Nephron (organoid): ENCODE measurements around the gene CDC25C.

Experiments
- H3K27ac Mint-ChIP-seq, 3 experiments: 2 replicates each; pipeline ENCODE4 v1.8.0; 2020; ENCODE audit warnings: mixed read lengths in 3 of 3, mild to moderate bottlenecking in 2 of 3, moderate library complexity in 1 of 3
- H3K27me3 Mint-ChIP-seq: 2 replicates; pipeline ENCODE4 v1.8.0; 2021; ENCODE audit warnings: low read depth, mild to moderate bottlenecking, moderate library complexity, mixed read lengths
- H3K36me3 Mint-ChIP-seq: 2 replicates; pipeline ENCODE4 v1.8.0; 2020; ENCODE audit warnings: low read depth, mixed read lengths
- H3K4me1 Mint-ChIP-seq: 2 replicates; pipeline ENCODE4 v1.8.0; 2020; ENCODE audit warnings: mixed read lengths
- H3K4me3 Mint-ChIP-seq, 3 experiments: 2 replicates each; pipeline ENCODE4 v1.8.0; 2020; ENCODE audit warnings: mild to moderate bottlenecking in 3 of 3, mixed read lengths in 3 of 3, moderate library complexity in 2 of 3
- H3K9me3 Mint-ChIP-seq: 2 replicates; pipeline ENCODE4 v1.8.0; 2020; ENCODE audit warnings: mixed read lengths
- TF ChIP-seq, protein P1 (sequence below), 3 experiments: fragments of 200-600 bp; sonication (generic); IDR thresholded peaks; one replicate each; pipeline ENCODE4 v1.5.0; 2021; ENCODE audit warnings: antibody characterized with exemption in 3 of 3; ENCODE audit not compliant: unreplicated experiment in 3 of 3

Gene CDC25C

DNA sequence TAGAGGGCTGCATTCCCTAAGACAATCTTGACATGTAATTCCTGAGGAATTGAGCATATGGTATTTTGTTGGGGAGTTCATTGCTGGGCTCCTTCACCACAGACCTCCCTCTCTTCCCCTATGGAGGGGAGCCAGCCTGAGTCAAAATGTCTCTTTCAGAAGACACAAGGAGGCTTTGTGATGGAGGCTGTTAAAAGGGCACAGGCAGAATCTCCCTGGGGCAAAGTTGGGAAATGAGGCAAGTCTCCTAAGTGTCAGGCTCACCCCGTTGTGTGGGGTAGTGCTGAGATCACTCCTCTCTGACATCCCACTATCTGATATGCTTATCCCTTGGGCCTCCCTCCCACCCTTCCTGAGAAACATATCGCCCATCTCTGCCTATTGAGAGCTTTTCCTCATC, 87.8 kb downstream of the CDC25C start:
- peaks cover 59% of the 10 kb centered on the region for H3K27me3 Mint-ChIP-seq

DNA sequence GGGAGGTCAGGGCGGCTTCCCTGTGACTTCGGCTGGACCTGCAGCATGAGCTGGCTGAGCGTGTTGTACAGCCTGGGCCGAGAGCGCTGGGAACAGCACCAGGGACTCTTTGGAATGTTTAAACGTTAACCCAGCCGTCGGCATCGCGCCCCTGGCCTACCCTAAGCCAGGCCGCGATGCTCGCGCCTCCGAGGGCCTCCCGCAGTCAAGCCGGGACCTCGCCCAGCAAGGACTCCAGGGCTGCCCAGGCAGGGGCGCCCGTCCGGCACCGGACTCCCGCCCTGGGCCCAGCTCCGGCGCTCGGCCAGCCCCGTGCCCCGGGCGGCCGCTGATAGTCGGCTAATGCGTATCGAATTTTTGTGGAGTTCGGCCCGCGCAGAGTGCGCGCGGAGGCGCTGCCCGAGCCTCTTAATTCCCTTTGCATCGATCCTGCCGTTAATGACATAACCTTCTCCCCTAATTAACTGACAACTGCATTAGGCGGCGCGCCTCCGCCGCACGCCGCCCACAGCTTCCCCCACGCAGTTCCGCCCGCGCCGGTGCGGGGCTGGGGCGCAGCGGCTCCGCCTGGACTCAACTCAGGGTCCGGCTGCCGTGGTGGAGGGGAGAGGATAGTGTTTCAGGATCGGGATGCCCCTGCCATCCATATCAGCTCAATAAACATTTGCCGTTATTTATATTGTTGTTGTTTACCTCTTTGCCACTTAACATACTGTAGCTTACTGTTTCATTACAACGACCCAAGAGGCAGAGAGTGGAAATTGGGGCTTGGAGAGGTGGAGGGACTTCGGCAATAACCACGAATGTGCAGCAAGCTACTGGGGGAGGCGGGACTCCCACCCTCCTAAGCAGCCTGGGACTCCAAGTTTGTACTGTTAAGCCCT, 89.7 kb downstream of the CDC25C start:
- H3K9me3 Mint-ChIP-seq = no peaks in the 10 kb centered on the region
- H3K4me1 Mint-ChIP-seq = peaks cover 30% of the 10 kb centered on the region
- TF ChIP-seq, protein P1, sequence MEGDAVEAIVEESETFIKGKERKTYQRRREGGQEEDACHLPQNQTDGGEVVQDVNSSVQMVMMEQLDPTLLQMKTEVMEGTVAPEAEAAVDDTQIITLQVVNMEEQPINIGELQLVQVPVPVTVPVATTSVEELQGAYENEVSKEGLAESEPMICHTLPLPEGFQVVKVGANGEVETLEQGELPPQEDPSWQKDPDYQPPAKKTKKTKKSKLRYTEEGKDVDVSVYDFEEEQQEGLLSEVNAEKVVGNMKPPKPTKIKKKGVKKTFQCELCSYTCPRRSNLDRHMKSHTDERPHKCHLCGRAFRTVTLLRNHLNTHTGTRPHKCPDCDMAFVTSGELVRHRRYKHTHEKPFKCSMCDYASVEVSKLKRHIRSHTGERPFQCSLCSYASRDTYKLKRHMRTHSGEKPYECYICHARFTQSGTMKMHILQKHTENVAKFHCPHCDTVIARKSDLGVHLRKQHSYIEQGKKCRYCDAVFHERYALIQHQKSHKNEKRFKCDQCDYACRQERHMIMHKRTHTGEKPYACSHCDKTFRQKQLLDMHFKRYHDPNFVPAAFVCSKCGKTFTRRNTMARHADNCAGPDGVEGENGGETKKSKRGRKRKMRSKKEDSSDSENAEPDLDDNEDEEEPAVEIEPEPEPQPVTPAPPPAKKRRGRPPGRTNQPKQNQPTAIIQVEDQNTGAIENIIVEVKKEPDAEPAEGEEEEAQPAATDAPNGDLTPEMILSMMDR (IDR thresholded peaks at IDR 0.05; ENCODE audit: unreplicated experiment in 3 of 3) = no peak
- H3K36me3 Mint-ChIP-seq = no peaks in the 10 kb centered on the region
- peak overlapping the region; percentile 68 to 81 (median 75) for H3K4me3 Mint-ChIP-seq
- peaks cover 61% of the 10 kb centered on the region for H3K27me3 Mint-ChIP-seq
- H3K27ac Mint-ChIP-seq = peak overlapping the region; percentile 56 to 88 (median 78)

More for the DNA sequence above, 87.8 kb downstream of the CDC25C start:
- H3K9me3 Mint-ChIP-seq = no peaks in the 10 kb centered on the region
- TF ChIP-seq, protein P1 (IDR thresholded peaks at IDR 0.05; ENCODE audit: unreplicated experiment in 3 of 3) = no peak
- H3K4me3 Mint-ChIP-seq = peak overlapping the region in 1 of 3 experiments; percentile 62
- no peaks in the 10 kb centered on the region for H3K36me3 Mint-ChIP-seq
- peak overlapping the region in 2 of 3 experiments; percentile 47 to 88 for H3K27ac Mint-ChIP-seq
- H3K4me1 Mint-ChIP-seq = peaks cover 30% of the 10 kb centered on the region

DNA sequence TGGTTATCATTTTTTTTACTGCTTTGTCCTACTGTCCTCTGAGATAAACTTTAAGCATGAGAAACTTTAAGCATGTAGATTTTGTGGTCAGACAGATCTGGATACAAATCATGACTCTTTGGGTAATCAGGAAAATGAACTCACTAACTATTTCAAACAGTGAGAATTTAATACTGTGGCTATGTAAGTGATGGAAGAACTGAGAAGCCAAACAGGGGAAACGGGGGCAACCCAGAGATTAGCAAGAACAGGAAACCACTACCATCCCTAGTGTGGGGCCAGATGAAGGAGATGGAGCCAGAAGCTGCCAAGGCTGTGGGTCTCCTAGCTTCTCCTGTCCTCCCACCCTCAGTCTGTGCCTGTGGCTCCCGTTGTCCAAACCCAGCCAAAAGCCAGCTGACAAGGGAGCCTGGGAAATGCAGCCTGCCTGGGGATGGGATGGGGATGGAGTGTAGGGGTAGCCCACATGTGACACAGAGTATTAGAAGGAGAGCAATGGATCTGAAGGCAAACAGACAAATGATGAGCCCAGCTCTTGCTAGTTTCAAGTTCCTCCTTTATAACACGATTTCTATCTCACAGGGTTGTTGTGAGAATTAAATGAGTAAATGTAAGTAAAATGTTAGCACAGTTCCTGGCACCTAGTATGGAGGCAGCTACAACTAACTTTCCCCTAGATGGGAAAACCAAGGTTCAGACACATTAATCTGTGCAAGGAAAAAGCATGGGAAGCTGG, 90.8 kb downstream of the CDC25C start:
- TF ChIP-seq, protein P1 (IDR thresholded peaks at IDR 0.05; ENCODE audit: unreplicated experiment in 3 of 3) = no peak
- Mint-ChIP-seq H3K27me3 (peaks cover 58% of the 10 kb centered on the region), H3K4me3 (peak overlapping the region; percentile 42 to 75 (median 58)), H3K9me3 (no peaks in the 10 kb centered on the region), H3K27ac (peak overlapping the region; percentile 10 to 78 (median 10)), H3K36me3 (no peaks in the 10 kb centered on the region), H3K4me1 (peaks cover 30% of the 10 kb centered on the region)

DNA sequence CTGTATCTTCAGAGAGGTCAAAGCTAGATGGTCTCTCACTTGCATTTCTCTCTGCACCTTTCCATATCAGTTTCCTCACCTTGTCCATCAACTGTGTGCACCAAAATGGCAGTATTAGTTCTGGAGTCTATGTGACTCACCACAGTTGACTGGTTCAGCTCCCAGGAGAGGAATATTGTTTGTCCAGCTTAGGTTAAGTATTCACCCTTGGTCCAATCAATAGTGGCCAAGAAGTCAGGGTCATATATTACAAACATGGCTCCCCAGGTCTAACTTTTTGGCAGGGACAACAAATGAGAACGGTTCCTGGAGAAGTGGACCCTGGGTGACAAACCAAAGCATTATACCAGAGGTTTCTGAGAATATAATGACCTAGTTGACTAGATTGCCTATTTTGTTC, 93.6 kb downstream of the CDC25C start:
- H3K4me1 Mint-ChIP-seq = peaks cover 18% of the 10 kb centered on the region
- H3K27ac Mint-ChIP-seq = no peak overlapping the region
- H3K27me3 Mint-ChIP-seq = peaks cover 44% of the 10 kb centered on the region
- H3K36me3 Mint-ChIP-seq = no peaks in the 10 kb centered on the region
- no peak overlapping the region for H3K4me3 Mint-ChIP-seq
- TF ChIP-seq, protein P1 (IDR thresholded peaks at IDR 0.05; ENCODE audit: unreplicated experiment in 3 of 3) = no peak
- no peaks in the 10 kb centered on the region for H3K9me3 Mint-ChIP-seq
